ENCODE results near the gene RHOT1. TPM values are rescaled to one million over a fixed set of nuclear protein-coding genes. Genes with fewer than 3 reads are reported as not detected.

The RHOT1 gene
- total RNA-seq, 1 donor from 2014 or later: 46.6 TPM

- no peak for DNase-seq
- H3K27me3 ChIP-seq: peaks cover 32% of the 10 kb centered on the region
- no peak overlapping the region for H3K27ac ChIP-seq
- no peak overlapping the region for H3K4me3 ChIP-seq
- no peak for TF ChIP-seq CTCF (IDR thresholded peaks at IDR 0.05)
- H3K36me3 ChIP-seq: no peaks in the 10 kb centered on the region
- no peak for ATAC-seq
- H3K9me3 ChIP-seq: no peaks in the 10 kb centered on the region
- intact Hi-C loops (cut with DNase I): no loop called here
- H3K4me1 ChIP-seq: no peaks in the 10 kb centered on the region
Observed at GRCh38 chr17:32274101-32274500, 131.8 kb downstream of the RHOT1 start.

- H3K27ac ChIP-seq: no peak overlapping the region
- ATAC-seq (no peak), DNase-seq (no peak)
- no peak for TF ChIP-seq CTCF (IDR thresholded peaks at IDR 0.05)
- H3K4me3 ChIP-seq: no peak overlapping the region
- peaks cover 26% of the 10 kb centered on the region for H3K27me3 ChIP-seq
- no peaks in the 10 kb centered on the region for H3K36me3 ChIP-seq
- no peaks in the 10 kb centered on the region for H3K4me1 ChIP-seq
- intact Hi-C loops (cut with DNase I): no loop called here
- H3K9me3 ChIP-seq: no peaks in the 10 kb centered on the region
Observed at GRCh38 chr17:32274643-32275042, 132.3 kb downstream of the RHOT1 start.

Other genes with a start within 250 kb of the RHOT1 start
- gene UTP6, start 240.8 kb upstream of the RHOT1 start, total RNA-seq: 45.4 TPM
- gene SUZ12, start 205.5 kb upstream of the RHOT1 start, total RNA-seq: 24.9 TPM
- 15.8 TPM for gene LRRC37B, start 135.1 kb upstream of the RHOT1 start, total RNA-seq
- gene RHBDL3, start 123.3 kb downstream of the RHOT1 start, total RNA-seq: 0.41 TPM
- gene C17orf75, start 199.7 kb downstream of the RHOT1 start, total RNA-seq: 14.2 TPM
- 133 TPM for gene ZNF207, start 207.7 kb downstream of the RHOT1 start, total RNA-seq

Measured in upper lobe of right lung (tissue), 1 donor.